H9 (cell line): ENCODE measurements around the gene RAI14. TPM values are rescaled to one million over a fixed set of nuclear protein-coding genes. Genes with fewer than 3 reads are reported as not detected.

Source experiments
- DNase-seq: peaks from one replicate; pipeline ENCODE4 v3.0.0-alpha.2; 2017
- H2AFZ ChIP-seq: one replicate; pipeline ENCODE4 v1.6.1; 2013; ENCODE audit warnings: mild to moderate bottlenecking, low read length, control low read depth, moderate library complexity
- H2AK5ac ChIP-seq: 2 replicates; pipeline ENCODE4 v1.6.1; 2013; ENCODE audit warnings: low read length, control low read depth, mixed read lengths; ENCODE audit not compliant: insufficient read length
- H2BK120ac ChIP-seq: one replicate; pipeline ENCODE4 v1.6.1; 2013; ENCODE audit warnings: low read depth, mild to moderate bottlenecking, low read length, control low read depth, inconsistent platforms; ENCODE audit not compliant: poor library complexity, severe bottlenecking
- H2BK12ac ChIP-seq: 2 replicates; pipeline ENCODE4 v1.6.1; 2013; ENCODE audit warnings: low read length, control low read depth, mixed read lengths, low read depth; ENCODE audit not compliant: insufficient read length
- H2BK15ac ChIP-seq: 2 replicates; pipeline ENCODE4 v1.6.1; 2013; ENCODE audit warnings: low read depth, low read length, control low read depth
- H2BK20ac ChIP-seq: one replicate; pipeline ENCODE4 v1.6.1; 2013; ENCODE audit warnings: low read depth, mild to moderate bottlenecking, low read length, control low read depth, inconsistent platforms; ENCODE audit not compliant: poor library complexity, severe bottlenecking
- H2BK5ac ChIP-seq: 2 replicates; pipeline ENCODE4 v1.6.1; 2013; ENCODE audit warnings: low read length, control low read depth, mixed read lengths; ENCODE audit not compliant: insufficient read length
- H3K14ac ChIP-seq: 2 replicates; pipeline ENCODE4 v1.6.1; 2013; ENCODE audit warnings: low read length, control low read depth; ENCODE audit not compliant: insufficient read depth
- H3K18ac ChIP-seq: 2 replicates; pipeline ENCODE4 v1.6.1; 2013; ENCODE audit warnings: low read depth, mild to moderate bottlenecking, mixed read lengths, low read length, control low read depth; ENCODE audit not compliant: insufficient read length
- H3K23ac ChIP-seq: 2 replicates; pipeline ENCODE4 v1.6.1; 2013; ENCODE audit warnings: low read length, control low read depth, mixed read lengths, low read depth; ENCODE audit not compliant: insufficient read length
- H3K23me2 ChIP-seq: 2 replicates; pipeline ENCODE4 v1.6.1; 2013; ENCODE audit warnings: low read depth, mild to moderate bottlenecking, mixed read lengths, low read length, control low read depth; ENCODE audit not compliant: insufficient read length, poor library complexity, severe bottlenecking
- H3K27ac ChIP-seq: 2 replicates; pipeline ENCODE4 v1.5.1; 2013; ENCODE audit warnings: low read length, control low read depth, mixed read lengths, low read depth; ENCODE audit not compliant: insufficient read length
- H3K27me3 ChIP-seq: 2 replicates; pipeline ENCODE4 v1.6.1; 2013; ENCODE audit warnings: low read length, control low read depth, inconsistent platforms; ENCODE audit not compliant: insufficient read depth
- H3K4ac ChIP-seq: 2 replicates; pipeline ENCODE4 v1.6.1; 2013; ENCODE audit warnings: low read depth, mild to moderate bottlenecking, control low read depth, inconsistent platforms, low read length, moderate library complexity
- H3K4me1 ChIP-seq: 2 replicates; pipeline ENCODE4 v1.6.1; 2013; ENCODE audit warnings: low read length, control low read depth, inconsistent platforms; ENCODE audit not compliant: insufficient read depth
- H3K4me2 ChIP-seq: 2 replicates; pipeline ENCODE4 v1.6.1; 2013; ENCODE audit warnings: low read length, control low read depth, mixed read lengths; ENCODE audit not compliant: insufficient read length, insufficient read depth
- H3K56ac ChIP-seq: 2 replicates; pipeline ENCODE4 v1.6.1; 2013; ENCODE audit warnings: low read depth, mild to moderate bottlenecking, mixed read lengths, low read length, control low read depth; ENCODE audit not compliant: insufficient read length
- H3K79me1 ChIP-seq: 2 replicates; pipeline ENCODE4 v1.6.1; 2013; ENCODE audit warnings: low read depth, mild to moderate bottlenecking, moderate library complexity, low read length, control low read depth, inconsistent platforms; ENCODE audit not compliant: insufficient read depth, poor library complexity, severe bottlenecking
- H3K79me2 ChIP-seq: 2 replicates; pipeline ENCODE4 v1.6.1; 2013; ENCODE audit warnings: low read length, control low read depth, inconsistent platforms; ENCODE audit not compliant: insufficient read depth
- H3K9ac ChIP-seq: 2 replicates; pipeline ENCODE4 v1.6.1; 2013; ENCODE audit warnings: low read length, control low read depth, mixed read lengths; ENCODE audit not compliant: insufficient read length; ENCODE audit errors: extremely low read depth
- H3K9me3 ChIP-seq: one replicate; pipeline ENCODE4 v1.6.1; 2013; ENCODE audit warnings: low read depth, low read length, inconsistent platforms; ENCODE audit not compliant: control insufficient read depth
- H3T11ph ChIP-seq: one replicate; pipeline ENCODE4 v1.6.1; 2013; ENCODE audit warnings: mild to moderate bottlenecking, low read length, control low read depth, inconsistent platforms
- H4K20me1 ChIP-seq: one replicate; pipeline ENCODE4 v1.6.1; 2013; ENCODE audit not compliant: control insufficient read depth, insufficient read length, insufficient read depth
- H4K5ac ChIP-seq: 2 replicates; pipeline ENCODE4 v1.6.1; 2013; ENCODE audit warnings: low read depth, mild to moderate bottlenecking, mixed read lengths, low read length, control low read depth; ENCODE audit not compliant: insufficient read length
- H4K8ac ChIP-seq: replicated peaks from 2 replicates; pipeline ENCODE4 v1.6.1; 2013; ENCODE audit warnings: low read length, control low read depth, mixed read lengths, low read depth; ENCODE audit not compliant: insufficient read length
- H4K91ac ChIP-seq: 2 replicates; pipeline ENCODE4 v1.6.1; 2013; ENCODE audit warnings: low read depth, mild to moderate bottlenecking, moderate library complexity, mixed read lengths, low read length, control low read depth; ENCODE audit not compliant: insufficient read length
- H3K27ac Mint-ChIP-seq, 3 experiments: 2 replicates in 2 of 3; 3 replicates in 1 of 3; pipeline ENCODE4 v1.8.0; 2020 to 2021; ENCODE audit warnings: mixed read lengths in 3 of 3, mild to moderate bottlenecking in 1 of 3, moderate library complexity in 1 of 3
- H3K27me3 Mint-ChIP-seq: 2 replicates; pipeline ENCODE4 v1.8.0; 2021; ENCODE audit warnings: low read depth, mild to moderate bottlenecking, moderate library complexity, mixed read lengths
- H3K36me3 Mint-ChIP-seq, 3 experiments: 2 replicates in 2 of 3; 3 replicates in 1 of 3; pipeline ENCODE4 v1.8.0; 2020 to 2021; ENCODE audit warnings: low read depth in 3 of 3, mixed read lengths in 3 of 3; ENCODE audit not compliant: insufficient read depth in 1 of 3
- H3K4me1 Mint-ChIP-seq, 2 experiments: 2 replicates each; pipeline ENCODE4 v1.8.0; 2020; ENCODE audit warnings: mixed read lengths in 2 of 2
- H3K4me3 Mint-ChIP-seq, 2 experiments: 2 replicates in 1 of 2; 3 replicates in 1 of 2; pipeline ENCODE4 v1.8.0; 2020 to 2021; ENCODE audit warnings: mild to moderate bottlenecking in 2 of 2, mixed read lengths in 2 of 2, moderate library complexity in 1 of 2
- H3K9me3 Mint-ChIP-seq, 2 experiments: 2 replicates in 1 of 2; 3 replicates in 1 of 2; pipeline ENCODE4 v1.8.0; 2020; ENCODE audit warnings: mild to moderate bottlenecking in 2 of 2, mixed read lengths in 2 of 2, moderate library complexity in 1 of 2
- CTCF ChIP-seq: fragments of 200-600 bp; sonication (generic); conservative IDR thresholded peaks from 3 replicates; pipeline ENCODE4 v1.8.0; 2021; ENCODE audit warnings: antibody characterized with exemption, mild to moderate bottlenecking
- WGBS: extraction: QIAGEN DNeasy Blood & Tissue Kit; methylation state at CpG from one replicate; pipeline ENCODE4 v1.1.7; 2013; ENCODE audit warnings: missing lambda C conversion rate, low lambda C conversion rate, mixed read lengths; ENCODE audit not compliant: insufficient read length; ENCODE audit errors: extremely low coverage; 5-methylcytosine and 5-hydroxymethylcytosine counted together
- total RNA-seq: library from RNA; stranded (reverse); gene quantifications from 2 replicates; pipeline ENCODE4 v1.2.1, GENCODE V29; 2021

Gene RAI14
- total RNA-seq, 1 experiment from 2014 or later: 127 TPM

GRCh38 chr5:34627794-34628193 lies 28.3 kb upstream of the RAI14 start:
- Histone ChIP-seq H4K8ac (no peak overlapping the region), H4K5ac (no peak overlapping the region), H3K27ac (no peak overlapping the region), H3K9me3 (peaks cover 8% of the 10 kb centered on the region), H2BK20ac (no peak overlapping the region), H2AFZ (no peak overlapping the region), H2BK5ac (no peak overlapping the region), H3K14ac (no peak overlapping the region), H2BK12ac (no peak overlapping the region), H3K79me2 (no peaks in the 10 kb centered on the region), H3K56ac (no peak overlapping the region), H2BK120ac (no peak overlapping the region), H2AK5ac (no peak overlapping the region), H3K23me2 (no peaks in the 10 kb centered on the region), H3K4me2 (no peak overlapping the region), H4K20me1 (no peaks in the 10 kb centered on the region), H3T11ph (no peak overlapping the region), H3K79me1 (no peaks in the 10 kb centered on the region), H4K91ac (no peak overlapping the region), H3K23ac (no peak overlapping the region), H2BK15ac (no peak overlapping the region), H3K27me3 (no peaks in the 10 kb centered on the region), H3K4me1 (peaks cover 3% of the 10 kb centered on the region), H3K18ac (no peak overlapping the region), H3K4ac (no peak overlapping the region), H3K9ac (no peak overlapping the region)
- no peak for DNase-seq
- Mint-ChIP-seq H3K27ac (no peak overlapping the region), H3K36me3 (peaks cover 3 to 15% (median 4%) of the 10 kb centered on the region in 3 experiments; a peak in 5 of 7 replicates), H3K4me1 (peaks cover 4 to 9% of the 10 kb centered on the region in 2 experiments), H3K9me3 (peaks cover 14 to 15% of the 10 kb centered on the region in 2 experiments), H3K27me3 (no peaks in the 10 kb centered on the region; the same call in 1 of the 2 replicates), H3K4me3 (no peak overlapping the region)
- TF ChIP-seq CTCF: no peak
- no CpG with 5 or more reads among the region's 1 CpG for WGBS
